Uterus (tissue), 2 donors: Measurements from ENCODE around the gene CTSC.

Source experiments
- CTCF ChIP-seq, 4 experiments: fragments of 200-600 bp in 2 of 4; fragments of 450-650 bp in 2 of 4; sonication (generic) in 2 of 4; IDR thresholded peaks; one replicate each; pipeline ENCODE4 v1.5.1; 2016 to 2019; ENCODE audit warnings: antibody characterized with exemption in 4 of 4, mild to moderate bottlenecking in 2 of 4, moderate library complexity in 1 of 4
- POLR2A ChIP-seq, 2 donors: fragments of 450-650 bp; IDR thresholded peaks; one replicate each; pipeline ENCODE4 v1.6.1; 2016; ENCODE audit warnings: antibody characterized with exemption in 2 of 2, mild to moderate bottlenecking in 1 of 2, moderate library complexity in 1 of 2

GRCh38 chr11:88320149-88320559, 17.4 kb downstream of the CTSC start:
- TF ChIP-seq CTCF (IDR thresholded peaks at IDR 0.05) (no peak), POLR2A (IDR thresholded peaks at IDR 0.05) (no peak)
